Keratinocyte (primary cell): Measurements from ENCODE around the gene ZACN.

Source experiments
- CTCF ChIP-seq, 3 experiments: IDR thresholded peaks in 1 of 3; conservative IDR thresholded peaks in 1 of 3; optimal IDR thresholded peaks in 1 of 3; 2 replicates in 2 of 3; 3 replicates in 1 of 3; pipeline versions ENCODE3 to v1.5.1; 2011; ENCODE audit warnings: low read length in 3 of 3, mild to moderate bottlenecking in 3 of 3, moderate library complexity in 2 of 3, control low read depth in 1 of 3, inconsistent platforms in 1 of 3; ENCODE audit not compliant: insufficient read depth in 2 of 3; ENCODE audit errors: extremely low read depth in 1 of 3
- EZH2 ChIP-seq: IDR thresholded peaks from one replicate; pipeline ENCODE4 v1.6.1; 2012; ENCODE audit warnings: inconsistent platforms, mild to moderate bottlenecking, low read length, moderate library complexity

DNA sequence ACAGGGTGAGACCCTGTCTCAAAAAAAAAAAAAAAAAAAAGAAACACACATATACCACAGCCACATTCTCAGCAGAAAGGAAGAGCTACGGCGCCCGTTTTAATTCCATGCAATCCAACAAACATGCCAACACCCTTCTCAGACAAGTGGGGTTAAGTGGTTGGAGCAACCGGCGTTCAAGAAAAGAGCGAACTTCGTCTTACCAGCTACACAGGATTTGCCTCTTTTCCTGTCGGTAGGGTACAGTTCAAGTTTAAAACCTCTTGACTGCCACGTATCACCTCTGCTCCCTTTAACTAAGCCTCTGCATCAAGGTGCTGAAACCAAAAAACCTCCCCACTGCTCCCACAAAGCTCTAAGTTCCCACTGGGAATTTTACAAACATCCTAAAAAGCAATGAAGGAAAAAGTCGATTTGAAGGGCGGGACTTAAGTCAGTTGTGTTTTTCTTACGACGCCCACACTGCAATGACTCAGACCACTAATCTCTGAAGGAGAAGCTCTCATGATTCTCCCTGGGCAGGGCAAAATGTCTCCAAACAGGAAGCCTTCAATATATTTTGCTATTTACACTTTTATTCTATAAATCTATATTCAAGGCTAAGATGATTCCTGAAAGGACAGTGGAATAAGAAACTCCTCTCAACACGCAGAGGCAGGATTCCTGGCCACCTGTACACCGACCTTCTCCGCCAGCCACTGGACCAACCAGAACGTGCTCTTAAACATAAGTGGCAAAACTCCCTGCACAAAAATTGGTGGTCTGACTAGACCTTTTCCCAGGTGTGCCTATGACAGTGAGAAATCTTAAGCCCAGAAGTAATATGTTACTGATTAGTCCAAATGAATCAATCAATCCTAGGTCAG is 25.5 kb upstream of the ZACN start:
- TF ChIP-seq CTCF (optimal IDR thresholded peaks at IDR 0.05 in 1 of 3, IDR thresholded peaks at IDR 0.05 in 1 of 3, conservative IDR thresholded peaks at IDR 0.05 in 1 of 3; ENCODE audit: extremely low read depth in 1 of 3, insufficient read depth in 2 of 3, low read length in 3 of 3) (no peak), EZH2 (no peak)
